ENCODE data around the gene IQCM.

Gene IQCM

DNA sequence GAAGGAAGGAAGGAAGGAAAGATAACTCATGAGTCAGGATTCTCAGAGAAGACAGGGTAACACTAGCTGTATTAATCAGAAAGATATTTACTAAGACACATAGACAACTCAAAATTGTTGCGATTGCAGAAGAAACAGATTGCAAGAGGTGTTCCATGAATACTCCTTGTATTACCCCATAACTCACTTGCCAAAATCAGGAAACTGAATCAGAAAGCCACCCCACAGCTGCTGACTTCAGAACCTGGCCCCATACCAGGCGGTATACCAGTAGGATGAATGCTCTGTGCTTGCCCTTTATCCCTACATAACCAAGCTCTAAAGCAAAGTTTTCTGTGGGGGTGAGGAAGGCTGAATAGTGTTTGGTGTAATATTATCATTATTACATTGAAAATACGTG lies 468.5 kb downstream of the IQCM start:
- TF ChIP-seq, protein P1, sequence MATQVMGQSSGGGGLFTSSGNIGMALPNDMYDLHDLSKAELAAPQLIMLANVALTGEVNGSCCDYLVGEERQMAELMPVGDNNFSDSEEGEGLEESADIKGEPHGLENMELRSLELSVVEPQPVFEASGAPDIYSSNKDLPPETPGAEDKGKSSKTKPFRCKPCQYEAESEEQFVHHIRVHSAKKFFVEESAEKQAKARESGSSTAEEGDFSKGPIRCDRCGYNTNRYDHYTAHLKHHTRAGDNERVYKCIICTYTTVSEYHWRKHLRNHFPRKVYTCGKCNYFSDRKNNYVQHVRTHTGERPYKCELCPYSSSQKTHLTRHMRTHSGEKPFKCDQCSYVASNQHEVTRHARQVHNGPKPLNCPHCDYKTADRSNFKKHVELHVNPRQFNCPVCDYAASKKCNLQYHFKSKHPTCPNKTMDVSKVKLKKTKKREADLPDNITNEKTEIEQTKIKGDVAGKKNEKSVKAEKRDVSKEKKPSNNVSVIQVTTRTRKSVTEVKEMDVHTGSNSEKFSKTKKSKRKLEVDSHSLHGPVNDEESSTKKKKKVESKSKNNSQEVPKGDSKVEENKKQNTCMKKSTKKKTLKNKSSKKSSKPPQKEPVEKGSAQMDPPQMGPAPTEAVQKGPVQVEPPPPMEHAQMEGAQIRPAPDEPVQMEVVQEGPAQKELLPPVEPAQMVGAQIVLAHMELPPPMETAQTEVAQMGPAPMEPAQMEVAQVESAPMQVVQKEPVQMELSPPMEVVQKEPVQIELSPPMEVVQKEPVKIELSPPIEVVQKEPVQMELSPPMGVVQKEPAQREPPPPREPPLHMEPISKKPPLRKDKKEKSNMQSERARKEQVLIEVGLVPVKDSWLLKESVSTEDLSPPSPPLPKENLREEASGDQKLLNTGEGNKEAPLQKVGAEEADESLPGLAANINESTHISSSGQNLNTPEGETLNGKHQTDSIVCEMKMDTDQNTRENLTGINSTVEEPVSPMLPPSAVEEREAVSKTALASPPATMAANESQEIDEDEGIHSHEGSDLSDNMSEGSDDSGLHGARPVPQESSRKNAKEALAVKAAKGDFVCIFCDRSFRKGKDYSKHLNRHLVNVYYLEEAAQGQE (IDR thresholded peaks at IDR 0.05; ENCODE audit: insufficient replicate concordance, low read depth): no peak
- TF ChIP-seq, protein P2, sequence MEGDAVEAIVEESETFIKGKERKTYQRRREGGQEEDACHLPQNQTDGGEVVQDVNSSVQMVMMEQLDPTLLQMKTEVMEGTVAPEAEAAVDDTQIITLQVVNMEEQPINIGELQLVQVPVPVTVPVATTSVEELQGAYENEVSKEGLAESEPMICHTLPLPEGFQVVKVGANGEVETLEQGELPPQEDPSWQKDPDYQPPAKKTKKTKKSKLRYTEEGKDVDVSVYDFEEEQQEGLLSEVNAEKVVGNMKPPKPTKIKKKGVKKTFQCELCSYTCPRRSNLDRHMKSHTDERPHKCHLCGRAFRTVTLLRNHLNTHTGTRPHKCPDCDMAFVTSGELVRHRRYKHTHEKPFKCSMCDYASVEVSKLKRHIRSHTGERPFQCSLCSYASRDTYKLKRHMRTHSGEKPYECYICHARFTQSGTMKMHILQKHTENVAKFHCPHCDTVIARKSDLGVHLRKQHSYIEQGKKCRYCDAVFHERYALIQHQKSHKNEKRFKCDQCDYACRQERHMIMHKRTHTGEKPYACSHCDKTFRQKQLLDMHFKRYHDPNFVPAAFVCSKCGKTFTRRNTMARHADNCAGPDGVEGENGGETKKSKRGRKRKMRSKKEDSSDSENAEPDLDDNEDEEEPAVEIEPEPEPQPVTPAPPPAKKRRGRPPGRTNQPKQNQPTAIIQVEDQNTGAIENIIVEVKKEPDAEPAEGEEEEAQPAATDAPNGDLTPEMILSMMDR (IDR thresholded peaks at IDR 0.05; ENCODE audit: insufficient read depth, low read length): no peak
- no peak for TF ChIP-seq GABPA (IDR thresholded peaks at IDR 0.05; ENCODE audit: low read depth)
- H3K27ac ChIP-seq (replicated peaks): no peak overlapping the region
- H3K27me3 ChIP-seq (ENCODE audit: insufficient read depth, poor library complexity, severe bottlenecking): no peaks in the 10 kb centered on the region
- H3K4me3 ChIP-seq (replicated peaks; ENCODE audit: insufficient read depth, low read length): no peak overlapping the region
- DNase-seq (ENCODE audit: low read depth in 1 of 2, low spot score in 1 of 2): no peak

GRCh38 chr4:149345424-149345823 lies 470.2 kb downstream of the IQCM start:
- no peak overlapping the region for H3K4me3 ChIP-seq (replicated peaks; ENCODE audit: insufficient read depth, low read length)
- TF ChIP-seq POLR2AphosphoS5 (IDR thresholded peaks at IDR 0.05; ENCODE audit: low read depth): no peak
- no peak for TF ChIP-seq SPI1 (IDR thresholded peaks at IDR 0.05; ENCODE audit: borderline replicate concordance, low read depth)
- no peak for TF ChIP-seq GABPA (IDR thresholded peaks at IDR 0.05; ENCODE audit: low read depth)
- TF ChIP-seq, protein P2 (IDR thresholded peaks at IDR 0.05; ENCODE audit: insufficient read depth, low read length): no peak
- TF ChIP-seq, protein P1 (IDR thresholded peaks at IDR 0.05; ENCODE audit: insufficient replicate concordance, low read depth): no peak
- DNase-seq (ENCODE audit: low read depth in 1 of 2, low spot score in 1 of 2): no peak
- H3K27ac ChIP-seq (replicated peaks): no peak overlapping the region
- H3K27me3 ChIP-seq (ENCODE audit: insufficient read depth, poor library complexity, severe bottlenecking): no peaks in the 10 kb centered on the region

DNA sequence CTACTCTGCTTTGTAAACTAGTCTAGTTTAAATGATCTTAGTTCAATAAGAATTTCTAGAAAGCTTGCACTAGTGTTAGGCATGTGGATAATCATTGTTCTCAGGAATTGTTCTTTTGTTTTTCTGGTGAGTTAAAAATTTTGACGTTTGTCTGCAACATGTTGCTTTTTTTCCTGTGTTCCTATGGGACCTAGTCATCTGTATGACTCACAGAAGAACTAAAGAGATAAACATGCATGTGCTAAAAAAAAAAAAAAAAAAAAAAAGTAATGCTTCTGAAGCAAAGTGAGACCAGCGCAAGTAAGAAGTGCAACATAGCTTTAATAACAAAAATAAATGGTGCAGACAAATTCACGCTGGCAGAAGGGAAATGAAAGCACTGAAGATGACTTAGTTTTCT lies 471.2 kb downstream of the IQCM start:
- H3K27me3 ChIP-seq (ENCODE audit: insufficient read depth, poor library complexity, severe bottlenecking): no peaks in the 10 kb centered on the region
- no peak for DNase-seq (ENCODE audit: low read depth in 1 of 2, low spot score in 1 of 2)
- no peak overlapping the region for H3K27ac ChIP-seq (replicated peaks)
- TF ChIP-seq POLR2AphosphoS5 (IDR thresholded peaks at IDR 0.05; ENCODE audit: low read depth): no peak
- no peak for TF ChIP-seq GABPA (IDR thresholded peaks at IDR 0.05; ENCODE audit: low read depth)
- no peak for TF ChIP-seq SPI1 (IDR thresholded peaks at IDR 0.05; ENCODE audit: borderline replicate concordance, low read depth)
- TF ChIP-seq, protein P1 (IDR thresholded peaks at IDR 0.05; ENCODE audit: insufficient replicate concordance, low read depth): no peak
- TF ChIP-seq, protein P2 (IDR thresholded peaks at IDR 0.05; ENCODE audit: insufficient read depth, low read length): no peak
- no peak overlapping the region for H3K4me3 ChIP-seq (replicated peaks; ENCODE audit: insufficient read depth, low read length)

Data from HL-60 (cell line).